ENCODE measurements around the gene UPK3A.

Gene UPK3A

GRCh38 chr22:45284705-45285262, at the start of gene UPK3A:
TSS of gene UPK3A (plus strand) at chr22:45284949. CDS start at chr22:45285014, 65 bp downstream.
- DNase-seq = peak in 1 of 2 experiments; percentile 73

- no peak for DNase-seq
Observed at GRCh38 chr22:45235101-45235777, 49.5 kb upstream of the UPK3A start.

GRCh38 chr22:45235851-45236342, 48.9 kb upstream of the UPK3A start:
- DNase-seq = peak in 1 of 2 experiments; percentile 28

GRCh38 chr22:45237065-45237990, 47.4 kb upstream of the UPK3A start:
- DNase-seq = no peak

- no peak for DNase-seq
Observed at GRCh38 chr22:45238076-45238956, 46.4 kb upstream of the UPK3A start.

GRCh38 chr22:45238957-45239680, 45.6 kb upstream of the UPK3A start:
- DNase-seq = peak in 1 of 2 experiments; percentile 35

GRCh38 chr22:45239681-45240051, 45.1 kb upstream of the UPK3A start:
- no peak for DNase-seq

- DNase-seq = peak in 1 of 2 experiments; percentile 42
Observed at GRCh38 chr22:45240104-45240809, 44.5 kb upstream of the UPK3A start.

- DNase-seq = peak in 1 of 2 experiments; percentile 75
Observed at GRCh38 chr22:45240810-45241631, 43.7 kb upstream of the UPK3A start, which contains the start of gene KIAA0930. TSS of gene KIAA0930 (minus strand) at chr22:45240894. CDS start at chr22:45240703, 191 bp downstream.

- no peak for DNase-seq
Observed at GRCh38 chr22:45242778-45243191, 42.0 kb upstream of the UPK3A start.

GRCh38 chr22:45244916-45245315, 39.8 kb upstream of the UPK3A start:
- DNase-seq = no peak

GRCh38 chr22:45246060-45246985, 38.4 kb upstream of the UPK3A start:
- peak in 1 of 2 experiments; percentile 29 for DNase-seq

GRCh38 chr22:45248832-45249561, 35.8 kb upstream of the UPK3A start:
- peak in 1 of 2 experiments; percentile 39 for DNase-seq

- no peak for DNase-seq
Observed at GRCh38 chr22:45251825-45252224, 32.9 kb upstream of the UPK3A start.

GRCh38 chr22:45253039-45253641, 31.6 kb upstream of the UPK3A start:
- no peak for DNase-seq

- no peak for DNase-seq
Observed at GRCh38 chr22:45254388-45254787, 30.4 kb upstream of the UPK3A start.

GRCh38 chr22:45254789-45255278, 29.9 kb upstream of the UPK3A start:
- DNase-seq = no peak
